Lower leg skin (tissue), 3 donors: Measurements from ENCODE around the gene CAMTA1.

Source experiments
- POLR2A ChIP-seq, 2 donors: fragments of 450-650 bp; IDR thresholded peaks; one replicate each; pipeline ENCODE4 v1.6.1; 2016 to 2017; ENCODE audit warnings: antibody characterized with exemption in 2 of 2, mild to moderate bottlenecking in 1 of 2, moderate library complexity in 1 of 2
- TF ChIP-seq, protein P1 (sequence below), 3 donors: fragments of 450-650 bp; IDR thresholded peaks; one replicate each; pipeline ENCODE4 v1.5.1; 2016; ENCODE audit warnings: antibody characterized with exemption in 3 of 3, mild to moderate bottlenecking in 3 of 3, moderate library complexity in 2 of 3

DNA sequence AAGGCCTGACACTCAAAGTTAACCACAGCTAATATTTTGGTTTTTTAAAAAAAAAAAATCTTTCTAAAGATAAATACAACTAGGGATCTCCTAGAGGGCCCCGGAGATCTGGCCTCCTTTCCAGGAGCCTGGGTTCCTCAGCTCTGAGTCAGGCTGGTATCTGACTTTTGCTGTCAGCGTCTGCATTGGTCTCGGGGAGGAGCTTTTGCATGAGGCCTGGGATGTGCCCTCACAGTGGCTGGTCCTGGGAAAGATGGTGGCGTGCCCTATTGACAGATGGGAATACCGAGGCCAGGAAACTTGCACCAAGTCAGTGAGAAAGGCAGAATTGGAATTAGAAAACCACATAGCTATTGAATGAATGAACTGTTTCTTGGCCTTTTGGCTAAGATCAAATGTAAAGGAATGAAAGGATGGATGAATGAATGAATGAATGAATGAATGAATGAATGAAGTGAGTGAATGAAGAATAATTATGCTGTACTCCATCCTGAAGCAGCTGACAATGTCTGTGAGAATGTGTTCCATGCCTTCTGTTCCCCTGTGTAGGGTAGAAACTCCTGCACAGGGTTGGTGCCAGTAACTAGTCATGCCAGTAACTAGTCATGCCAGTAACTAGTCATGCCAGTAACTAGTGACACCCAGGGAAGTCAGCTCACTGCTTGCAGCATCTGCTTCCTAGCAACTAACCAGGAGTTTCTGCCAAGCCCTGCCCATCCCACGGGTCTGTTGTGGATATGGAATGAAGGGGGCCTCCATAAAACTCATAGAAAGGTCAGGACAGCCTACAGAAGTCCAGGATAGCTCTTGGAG, 743.3 kb downstream of the CAMTA1 start:
- no peak for TF ChIP-seq POLR2A (IDR thresholded peaks at IDR 0.05)
- TF ChIP-seq, protein P1, sequence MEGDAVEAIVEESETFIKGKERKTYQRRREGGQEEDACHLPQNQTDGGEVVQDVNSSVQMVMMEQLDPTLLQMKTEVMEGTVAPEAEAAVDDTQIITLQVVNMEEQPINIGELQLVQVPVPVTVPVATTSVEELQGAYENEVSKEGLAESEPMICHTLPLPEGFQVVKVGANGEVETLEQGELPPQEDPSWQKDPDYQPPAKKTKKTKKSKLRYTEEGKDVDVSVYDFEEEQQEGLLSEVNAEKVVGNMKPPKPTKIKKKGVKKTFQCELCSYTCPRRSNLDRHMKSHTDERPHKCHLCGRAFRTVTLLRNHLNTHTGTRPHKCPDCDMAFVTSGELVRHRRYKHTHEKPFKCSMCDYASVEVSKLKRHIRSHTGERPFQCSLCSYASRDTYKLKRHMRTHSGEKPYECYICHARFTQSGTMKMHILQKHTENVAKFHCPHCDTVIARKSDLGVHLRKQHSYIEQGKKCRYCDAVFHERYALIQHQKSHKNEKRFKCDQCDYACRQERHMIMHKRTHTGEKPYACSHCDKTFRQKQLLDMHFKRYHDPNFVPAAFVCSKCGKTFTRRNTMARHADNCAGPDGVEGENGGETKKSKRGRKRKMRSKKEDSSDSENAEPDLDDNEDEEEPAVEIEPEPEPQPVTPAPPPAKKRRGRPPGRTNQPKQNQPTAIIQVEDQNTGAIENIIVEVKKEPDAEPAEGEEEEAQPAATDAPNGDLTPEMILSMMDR (IDR thresholded peaks at IDR 0.05), result no peak
